GM12801 (cell line): ENCODE results near the gene PACSIN2.

Experiments used
- TF ChIP-seq, protein P1 (sequence below): IDR thresholded peaks from one replicate; pipeline ENCODE4 v1.5.1; 2011; ENCODE audit warnings: control low read depth; ENCODE audit not compliant: insufficient read length; ENCODE audit errors: extremely low read depth

PACSIN2 gene

DNA sequence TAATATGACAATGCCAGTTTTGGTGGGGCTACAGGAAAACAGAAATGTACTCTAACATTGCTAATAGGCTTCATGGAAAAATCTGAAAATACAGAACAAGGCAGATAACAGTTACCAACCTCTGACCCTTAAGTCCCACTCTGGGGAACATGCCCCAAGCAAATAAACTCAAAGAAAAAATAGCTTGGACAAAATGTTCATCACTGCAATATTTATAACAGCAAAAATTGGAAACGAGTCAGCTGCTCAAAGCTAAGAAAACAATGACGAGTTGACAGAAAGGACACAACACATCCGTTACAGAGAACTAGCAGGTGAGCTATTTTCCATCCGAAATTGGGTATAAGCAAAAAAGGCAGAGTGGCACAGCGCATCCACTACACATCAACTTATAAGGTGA, 70.5 kb downstream of the PACSIN2 start:
- TF ChIP-seq, protein P1, sequence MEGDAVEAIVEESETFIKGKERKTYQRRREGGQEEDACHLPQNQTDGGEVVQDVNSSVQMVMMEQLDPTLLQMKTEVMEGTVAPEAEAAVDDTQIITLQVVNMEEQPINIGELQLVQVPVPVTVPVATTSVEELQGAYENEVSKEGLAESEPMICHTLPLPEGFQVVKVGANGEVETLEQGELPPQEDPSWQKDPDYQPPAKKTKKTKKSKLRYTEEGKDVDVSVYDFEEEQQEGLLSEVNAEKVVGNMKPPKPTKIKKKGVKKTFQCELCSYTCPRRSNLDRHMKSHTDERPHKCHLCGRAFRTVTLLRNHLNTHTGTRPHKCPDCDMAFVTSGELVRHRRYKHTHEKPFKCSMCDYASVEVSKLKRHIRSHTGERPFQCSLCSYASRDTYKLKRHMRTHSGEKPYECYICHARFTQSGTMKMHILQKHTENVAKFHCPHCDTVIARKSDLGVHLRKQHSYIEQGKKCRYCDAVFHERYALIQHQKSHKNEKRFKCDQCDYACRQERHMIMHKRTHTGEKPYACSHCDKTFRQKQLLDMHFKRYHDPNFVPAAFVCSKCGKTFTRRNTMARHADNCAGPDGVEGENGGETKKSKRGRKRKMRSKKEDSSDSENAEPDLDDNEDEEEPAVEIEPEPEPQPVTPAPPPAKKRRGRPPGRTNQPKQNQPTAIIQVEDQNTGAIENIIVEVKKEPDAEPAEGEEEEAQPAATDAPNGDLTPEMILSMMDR = no peak

- TF ChIP-seq, protein P1 = no peak
These were observed 71.0 kb downstream of the PACSIN2 start for GRCh38 chr22:42943981-42944380.

- TF ChIP-seq, protein P1 = no peak
These were observed 72.6 kb downstream of the PACSIN2 start for GRCh38 chr22:42942351-42942750.

DNA sequence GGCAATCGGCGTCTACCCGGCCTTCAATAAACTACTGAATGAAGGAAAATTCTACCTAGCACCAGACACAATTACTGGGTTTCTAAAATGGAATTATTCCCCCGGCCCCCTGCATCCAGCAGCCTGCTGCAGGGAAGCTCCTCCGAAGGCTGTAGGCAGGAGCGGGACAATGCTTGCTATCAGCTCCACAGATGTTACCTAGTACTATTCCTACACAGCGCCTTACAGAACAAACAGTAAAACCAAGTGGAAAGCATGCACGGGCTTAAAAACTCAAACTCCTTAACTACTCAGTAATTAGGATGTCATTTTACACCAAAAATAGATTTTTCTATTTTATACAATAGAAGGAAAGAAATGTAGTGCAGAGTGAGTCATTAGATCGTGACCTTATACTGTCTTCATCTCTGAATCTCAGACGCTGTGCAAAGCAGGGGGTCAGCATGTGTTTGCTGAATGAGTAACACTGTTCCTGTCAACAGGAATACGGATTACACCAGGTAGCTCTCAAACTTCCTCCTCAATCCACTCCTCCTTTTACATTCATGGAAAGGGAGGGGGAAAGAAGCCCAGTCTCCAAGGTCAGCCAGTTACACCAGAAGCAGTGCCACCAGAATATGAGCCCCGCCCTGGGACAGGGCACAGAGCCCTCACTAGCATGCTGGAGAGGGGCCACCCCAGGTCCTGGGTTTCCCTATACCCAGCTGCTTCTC, 74.9 kb downstream of the PACSIN2 start:
- TF ChIP-seq, protein P1 = no peak

DNA sequence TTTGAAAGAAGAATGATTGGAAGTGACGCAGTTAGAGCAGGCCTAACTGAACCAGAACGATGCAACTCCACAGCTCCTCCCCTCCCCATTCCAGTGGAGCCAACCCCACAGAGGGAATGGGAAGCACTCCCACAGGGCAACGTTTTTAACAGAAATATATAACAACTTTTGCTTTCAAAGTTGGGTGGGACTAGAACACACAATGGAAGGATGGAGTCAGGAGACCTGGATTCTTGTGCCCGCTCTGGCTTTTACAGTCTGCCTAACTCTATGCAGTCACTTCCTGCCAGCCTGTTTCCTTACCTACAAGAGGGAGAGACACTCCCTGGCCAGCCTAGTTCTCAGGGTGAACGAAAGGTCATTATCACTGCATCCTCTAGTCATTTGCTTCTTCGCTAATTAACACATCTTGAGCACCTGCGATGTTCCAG, 75.5 kb downstream of the PACSIN2 start:
- TF ChIP-seq, protein P1 = no peak

- TF ChIP-seq, protein P1 = no peak
These were observed 76.0 kb downstream of the PACSIN2 start for GRCh38 chr22:42938976-42939375.

DNA sequence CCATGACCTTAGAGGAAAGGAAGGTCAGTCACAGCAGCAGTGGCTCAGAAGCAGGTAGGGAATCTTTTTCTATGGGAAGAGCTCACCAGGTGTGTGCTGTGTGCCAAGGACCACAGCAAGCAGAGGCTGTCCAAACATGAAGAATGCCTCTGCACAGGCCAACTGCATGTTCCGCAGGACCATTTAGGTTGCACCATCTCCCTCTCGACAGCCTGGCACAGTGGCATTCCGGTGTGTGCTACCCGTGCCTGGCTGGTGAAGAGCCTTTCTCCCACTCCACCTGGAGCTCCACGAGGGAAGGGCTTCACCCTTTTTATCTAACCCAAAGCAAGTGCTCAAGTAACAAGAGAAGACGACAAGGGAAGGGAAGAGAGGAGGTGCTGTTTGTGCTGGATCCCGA, 76.5 kb downstream of the PACSIN2 start:
- TF ChIP-seq, protein P1 = no peak
